Endodermal cell (in vitro differentiated cells): ENCODE results near the gene PHYKPL. TPM values are rescaled to one million over a fixed set of nuclear protein-coding genes. Genes with fewer than 3 reads are reported as not detected.

ENCODE experiments used
- DNase-seq: peaks from one replicate; pipeline ENCODE4 v3.0.0-alpha.2; 2017
- H3K27ac ChIP-seq: 2 replicates; pipeline ENCODE4 v1.5.1; 2013; ENCODE audit warnings: mild to moderate bottlenecking, low read depth, low read length, moderate library complexity
- H3K27me3 ChIP-seq: 2 replicates; pipeline ENCODE4 v1.6.1; 2013; ENCODE audit warnings: mild to moderate bottlenecking, low read length, moderate library complexity; ENCODE audit not compliant: insufficient read depth, control insufficient read depth, poor library complexity, severe bottlenecking
- H3K36me3 ChIP-seq: 2 replicates; pipeline ENCODE4 v1.7.0; 2013; ENCODE audit warnings: mild to moderate bottlenecking, low read length, moderate library complexity; ENCODE audit not compliant: control insufficient read depth, insufficient read depth
- H3K4me1 ChIP-seq: one replicate; pipeline ENCODE4 v1.7.0; 2013; ENCODE audit warnings: low read length; ENCODE audit not compliant: control insufficient read depth, insufficient read depth
- H3K4me3 ChIP-seq: 2 replicates; pipeline ENCODE4 v1.5.1; 2013; ENCODE audit warnings: mild to moderate bottlenecking, low read length, moderate library complexity
- H3K9ac ChIP-seq: 2 replicates; pipeline ENCODE4 v1.6.1; 2013; ENCODE audit warnings: mild to moderate bottlenecking, low read length, moderate library complexity; ENCODE audit not compliant: poor library complexity, severe bottlenecking; ENCODE audit errors: extremely low read depth
- H3K9me3 ChIP-seq: 2 replicates; pipeline ENCODE4 v1.6.1; 2013; ENCODE audit warnings: mild to moderate bottlenecking, low read length, moderate library complexity; ENCODE audit not compliant: control insufficient read depth
- H3K27ac Mint-ChIP-seq: 2 replicates; pipeline ENCODE4 v1.8.0; 2020; ENCODE audit warnings: mixed read lengths
- H3K27me3 Mint-ChIP-seq: 2 replicates; pipeline ENCODE4 v1.8.0; 2021; ENCODE audit warnings: mild to moderate bottlenecking, mixed read lengths; ENCODE audit not compliant: insufficient read depth
- H3K36me3 Mint-ChIP-seq: 2 replicates; pipeline ENCODE4 v1.8.0; 2020; ENCODE audit warnings: low read depth, mixed read lengths
- H3K4me1 Mint-ChIP-seq: 2 replicates; pipeline ENCODE4 v1.8.0; 2020; ENCODE audit warnings: mixed read lengths
- H3K4me3 Mint-ChIP-seq: 2 replicates; pipeline ENCODE4 v1.8.0; 2020; ENCODE audit warnings: mild to moderate bottlenecking, moderate library complexity, mixed read lengths
- H3K9me3 Mint-ChIP-seq: 2 replicates; pipeline ENCODE4 v1.8.0; 2020; ENCODE audit warnings: mild to moderate bottlenecking, mixed read lengths
- WGBS, 2 experiments: methylation state at CpG; one replicate each; pipeline versions ENCODE4 v1.1.5 to v1.1.7; 2013; ENCODE audit warnings: missing lambda C conversion rate in 2 of 2, mixed read lengths in 1 of 2; ENCODE audit not compliant: insufficient coverage in 1 of 2, insufficient read length in 1 of 2; 5-methylcytosine and 5-hydroxymethylcytosine counted together
- total RNA-seq, 2 donors: library from RNA; stranded (reverse); fragmentation: NEBNext Ultra II Directional in 1 of 2; extraction: Animal tissue kit (Norgen Biotek cat#: 25700) in 1 of 2; gene quantifications; 2 replicates in 1 of 2; 3 replicates in 1 of 2; pipeline ENCODE4 v1.2.1, GENCODE V29; 2021
- TF ChIP-seq, protein P1 (sequence below): fragments of 200-600 bp; sonication (generic); conservative IDR thresholded peaks from 2 replicates; pipeline ENCODE4 v1.5.0; 2021; ENCODE audit warnings: antibody characterized with exemption, mild to moderate bottlenecking

Gene PHYKPL
- total RNA-seq, 2 donors from 2014 or later, result 59.9 to 82.5 TPM

DNA sequence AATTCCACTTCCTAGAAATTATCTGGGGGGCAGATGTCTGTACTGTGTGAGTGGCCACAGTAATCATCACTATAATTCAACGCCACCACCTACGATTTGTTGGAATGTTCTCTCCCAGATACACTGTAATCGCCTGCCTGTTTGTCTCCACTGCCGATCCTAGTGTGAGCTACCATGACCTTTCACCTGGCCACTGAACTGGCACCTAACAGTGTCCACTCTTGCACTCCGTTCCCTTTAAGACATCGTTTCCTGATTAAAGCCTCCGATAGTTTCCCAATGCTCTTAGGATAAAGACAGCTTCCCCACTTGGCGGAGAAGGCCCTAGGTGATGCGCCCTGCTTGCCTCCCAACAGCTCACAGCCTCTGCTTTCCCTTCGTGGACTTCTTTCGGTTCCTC lies 4.0 kb downstream of the PHYKPL start:
- no peak overlapping the region for H3K9ac ChIP-seq
- no peaks in the 10 kb centered on the region for H3K27me3 Mint-ChIP-seq
- TF ChIP-seq, protein P1, sequence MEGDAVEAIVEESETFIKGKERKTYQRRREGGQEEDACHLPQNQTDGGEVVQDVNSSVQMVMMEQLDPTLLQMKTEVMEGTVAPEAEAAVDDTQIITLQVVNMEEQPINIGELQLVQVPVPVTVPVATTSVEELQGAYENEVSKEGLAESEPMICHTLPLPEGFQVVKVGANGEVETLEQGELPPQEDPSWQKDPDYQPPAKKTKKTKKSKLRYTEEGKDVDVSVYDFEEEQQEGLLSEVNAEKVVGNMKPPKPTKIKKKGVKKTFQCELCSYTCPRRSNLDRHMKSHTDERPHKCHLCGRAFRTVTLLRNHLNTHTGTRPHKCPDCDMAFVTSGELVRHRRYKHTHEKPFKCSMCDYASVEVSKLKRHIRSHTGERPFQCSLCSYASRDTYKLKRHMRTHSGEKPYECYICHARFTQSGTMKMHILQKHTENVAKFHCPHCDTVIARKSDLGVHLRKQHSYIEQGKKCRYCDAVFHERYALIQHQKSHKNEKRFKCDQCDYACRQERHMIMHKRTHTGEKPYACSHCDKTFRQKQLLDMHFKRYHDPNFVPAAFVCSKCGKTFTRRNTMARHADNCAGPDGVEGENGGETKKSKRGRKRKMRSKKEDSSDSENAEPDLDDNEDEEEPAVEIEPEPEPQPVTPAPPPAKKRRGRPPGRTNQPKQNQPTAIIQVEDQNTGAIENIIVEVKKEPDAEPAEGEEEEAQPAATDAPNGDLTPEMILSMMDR, result no peak
- peaks cover 59% of the 10 kb centered on the region for H3K36me3 ChIP-seq
- peaks cover 18% of the 10 kb centered on the region for H3K4me1 Mint-ChIP-seq
- H3K4me3 ChIP-seq, result no peak overlapping the region
- 95 to 98% methylated on average over 10 to 11 of the region's 11 CpGs for WGBS, 2 experiments
- no peak overlapping the region for H3K27ac ChIP-seq
- DNase-seq, result no peak
- no peaks in the 10 kb centered on the region for H3K27me3 ChIP-seq
- peaks cover 6% of the 10 kb centered on the region for H3K4me1 ChIP-seq
- peaks cover 10% of the 10 kb centered on the region for H3K9me3 ChIP-seq
- H3K9me3 Mint-ChIP-seq, result no peaks in the 10 kb centered on the region
- H3K36me3 Mint-ChIP-seq, result peaks cover 61% of the 10 kb centered on the region
- H3K27ac Mint-ChIP-seq, result no peak overlapping the region
- no peak overlapping the region for H3K4me3 Mint-ChIP-seq

DNA sequence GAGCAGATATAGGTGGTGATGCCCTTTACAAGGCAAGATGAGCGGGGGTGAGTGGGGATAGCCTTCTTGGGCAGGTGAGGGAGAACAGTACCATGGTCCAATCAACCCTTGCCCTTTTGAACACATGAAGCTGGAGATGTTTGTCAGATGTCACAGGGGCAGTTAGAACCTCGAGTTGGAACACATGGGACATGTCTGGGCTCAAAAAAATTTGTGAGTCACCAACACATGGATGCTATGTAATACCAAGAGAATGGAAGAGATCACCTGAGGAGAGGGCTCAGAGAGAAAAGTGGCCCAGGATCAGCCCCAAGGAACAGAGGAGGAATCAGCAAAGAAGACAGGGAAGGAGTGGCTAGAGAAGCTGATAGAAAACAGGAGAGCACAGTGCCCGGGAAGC lies 4.7 kb downstream of the PHYKPL start:
- Histone ChIP-seq H3K4me3 (no peak overlapping the region), H3K27ac (no peak overlapping the region), H3K9ac (no peak overlapping the region), H3K4me1 (peaks cover 6% of the 10 kb centered on the region), H3K27me3 (no peaks in the 10 kb centered on the region), H3K9me3 (peaks cover 10% of the 10 kb centered on the region), H3K36me3 (peaks cover 60% of the 10 kb centered on the region)
- Mint-ChIP-seq H3K27me3 (no peaks in the 10 kb centered on the region), H3K27ac (no peak overlapping the region), H3K4me1 (peaks cover 20% of the 10 kb centered on the region), H3K9me3 (no peaks in the 10 kb centered on the region), H3K36me3 (peaks cover 67% of the 10 kb centered on the region), H3K4me3 (no peak overlapping the region)
- TF ChIP-seq, protein P1, result no peak
- whole genome bisulfite sequencing, 2 experiments, result 93 to 100% methylated on average over 3 of the region's 3 CpGs
- no peak for DNase-seq

DNA sequence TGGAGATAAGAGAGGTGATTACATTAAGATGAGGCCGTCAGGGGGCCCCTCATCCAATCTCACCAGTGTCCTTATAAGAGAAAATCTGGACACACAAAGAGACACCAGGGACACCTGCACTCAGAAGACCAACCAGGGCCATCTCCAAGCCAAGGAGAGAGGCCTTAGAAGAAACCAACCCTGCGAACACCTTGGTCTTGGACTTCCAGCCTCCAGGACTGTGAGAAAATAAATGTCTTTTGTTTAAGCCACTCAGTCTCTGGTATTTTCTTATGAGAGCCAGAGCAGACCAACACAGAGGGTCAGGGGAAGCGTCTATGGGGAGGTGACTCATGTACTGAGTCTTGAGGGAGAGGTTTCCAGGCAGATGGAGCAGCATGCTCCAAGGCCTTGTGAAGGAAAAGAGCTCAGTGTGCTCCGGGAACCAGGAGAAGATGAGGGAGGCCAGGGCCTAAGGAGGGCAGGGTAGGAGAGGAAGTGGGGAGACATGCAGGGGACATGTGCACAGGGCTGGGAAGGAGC lies 5.4 kb downstream of the PHYKPL start:
- Mint-ChIP-seq H3K27me3 (no peaks in the 10 kb centered on the region), H3K9me3 (no peaks in the 10 kb centered on the region), H3K36me3 (peaks cover 68% of the 10 kb centered on the region), H3K4me1 (peaks cover 18% of the 10 kb centered on the region), H3K4me3 (no peak overlapping the region), H3K27ac (no peak overlapping the region)
- WGBS, 2 experiments, result 84 to 87% methylated on average over 3 to 4 of the region's 4 CpGs
- Histone ChIP-seq H3K9ac (no peak overlapping the region), H3K27me3 (no peaks in the 10 kb centered on the region), H3K4me1 (peaks cover 6% of the 10 kb centered on the region), H3K27ac (no peak overlapping the region), H3K36me3 (peaks cover 67% of the 10 kb centered on the region), H3K9me3 (peaks cover 10% of the 10 kb centered on the region), H3K4me3 (no peak overlapping the region)
- DNase-seq, result no peak
- TF ChIP-seq, protein P1, result no peak
